ENCODE results near the gene TSPAN18.

Gene TSPAN18

GRCh38 chr11:44711787-44712608 is 14.8 kb upstream of the TSPAN18 start:
- no peak for DNase-seq

- no peak for DNase-seq
These were observed 13.7 kb upstream of the TSPAN18 start for GRCh38 chr11:44713022-44713421.

- DNase-seq = no peak
These were observed 10.5 kb upstream of the TSPAN18 start for GRCh38 chr11:44716256-44716655.

GRCh38 chr11:44718057-44718456 is 8.7 kb upstream of the TSPAN18 start:
- no peak for DNase-seq

GRCh38 chr11:44718612-44719390 is 8.0 kb upstream of the TSPAN18 start:
- DNase-seq = no peak

- no peak for DNase-seq
These were observed 1.6 kb upstream of the TSPAN18 start for GRCh38 chr11:44725016-44725685.

- no peak for DNase-seq
These were observed 942 bp upstream of the TSPAN18 start for GRCh38 chr11:44725757-44726282.

- DNase-seq = no peak
These were observed 281 bp downstream of the TSPAN18 start for GRCh38 chr11:44727114-44727372.

- DNase-seq = peak; percentile 37
These were observed 868 bp downstream of the TSPAN18 start for GRCh38 chr11:44727373-44728287.

GRCh38 chr11:44728491-44728910 is 1.7 kb downstream of the TSPAN18 start:
- DNase-seq = no peak

- DNase-seq = no peak
These were observed 2.3 kb downstream of the TSPAN18 start for GRCh38 chr11:44729063-44729462.

- DNase-seq = no peak
These were observed 3.0 kb downstream of the TSPAN18 start for GRCh38 chr11:44729713-44730112.

GRCh38 chr11:44730775-44731174 is 4.0 kb downstream of the TSPAN18 start:
- DNase-seq = no peak

GRCh38 chr11:44731685-44732430 is 5.1 kb downstream of the TSPAN18 start:
- no peak for DNase-seq

GRCh38 chr11:44732564-44732963 is 5.8 kb downstream of the TSPAN18 start:
- no peak for DNase-seq

- no peak for DNase-seq
These were observed 7.1 kb downstream of the TSPAN18 start for GRCh38 chr11:44733877-44734276.

- no peak for DNase-seq
These were observed 8.2 kb downstream of the TSPAN18 start for GRCh38 chr11:44734843-44735381.

GRCh38 chr11:44736791-44737190 is 10.0 kb downstream of the TSPAN18 start:
- DNase-seq = no peak

- no peak for DNase-seq
These were observed 10.7 kb downstream of the TSPAN18 start for GRCh38 chr11:44737245-44738085.

- no peak for DNase-seq
These were observed 12.0 kb downstream of the TSPAN18 start for GRCh38 chr11:44738791-44739190.

All from NCI-H526 treated with DMSO at 0.1 percent for 48 hours (cell line).